ENCODE data around the gene MYL11.

MYL11 gene

DNA sequence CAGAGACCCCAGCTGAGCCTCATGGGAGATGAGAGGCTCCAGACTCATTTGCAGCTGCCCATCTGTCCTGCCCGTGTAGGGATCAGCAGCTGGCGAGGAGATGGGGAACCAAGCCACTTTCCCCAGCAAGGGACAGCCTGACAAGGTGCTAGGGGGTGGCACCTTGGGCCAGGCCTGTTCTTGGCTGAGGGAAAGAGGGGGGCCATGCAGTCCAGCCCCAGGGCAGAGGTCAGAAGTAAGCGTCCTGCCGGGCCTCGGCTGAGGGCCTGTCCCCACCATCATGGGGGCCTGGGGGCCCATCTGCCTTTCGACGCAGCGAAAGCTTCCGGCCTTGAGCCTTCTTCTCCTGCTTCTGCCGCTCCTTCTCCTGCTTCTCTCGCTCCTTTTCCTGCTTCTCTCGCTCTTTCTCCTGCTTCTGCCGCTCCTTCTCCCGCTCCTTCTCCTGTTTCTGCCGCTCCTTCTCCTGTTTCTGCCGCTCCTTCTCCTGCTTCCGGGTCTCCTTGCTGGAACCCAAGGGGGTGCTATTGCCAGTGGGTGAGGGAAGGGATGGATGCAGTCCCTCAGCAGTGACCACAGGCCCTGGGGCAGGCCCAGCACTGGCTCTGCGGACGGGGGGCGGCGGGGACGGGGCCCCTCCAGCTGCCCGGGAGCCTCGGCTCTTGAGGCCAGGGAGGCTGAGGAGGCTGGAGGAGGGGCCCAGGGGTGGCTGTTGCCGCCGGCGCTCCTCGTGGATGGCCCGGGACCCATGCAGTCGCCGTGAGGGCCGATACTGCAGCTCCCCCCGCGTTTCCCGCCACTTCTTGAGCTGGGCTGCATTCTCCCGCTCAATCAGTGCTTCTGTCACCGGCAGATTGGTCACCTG, 16.7 kb upstream of the MYL11 start:
- TF ChIP-seq GATA1 (IDR thresholded peaks at IDR 0.05; ENCODE audit: low read depth, low read length) (no peak), POLR2A (IDR thresholded peaks at IDR 0.05; ENCODE audit: low read length) (no peak)
- no peak for DNase-seq

DNA sequence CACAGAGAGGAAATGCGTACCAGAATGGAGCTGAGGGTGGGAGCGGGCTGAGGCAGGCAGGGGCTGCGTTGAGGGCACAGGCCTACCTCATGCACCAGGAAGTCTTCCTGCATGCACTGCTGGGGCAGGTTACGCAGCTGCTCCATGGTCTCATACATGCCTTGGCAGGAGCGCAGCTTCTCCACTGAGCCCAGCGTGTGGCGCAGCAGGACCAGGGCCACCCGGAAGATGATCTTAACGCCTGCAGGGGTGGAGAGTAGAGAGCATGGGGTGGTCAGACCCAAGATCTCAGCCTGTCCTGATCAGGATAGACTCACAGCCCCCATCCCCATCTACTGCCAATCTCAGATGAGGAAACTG, 16.0 kb upstream of the MYL11 start:
- TF ChIP-seq GATA1 (IDR thresholded peaks at IDR 0.05; ENCODE audit: low read depth, low read length), result no peak
- no peak for TF ChIP-seq POLR2A (IDR thresholded peaks at IDR 0.05; ENCODE audit: low read length)
- DNase-seq, result no peak

DNA sequence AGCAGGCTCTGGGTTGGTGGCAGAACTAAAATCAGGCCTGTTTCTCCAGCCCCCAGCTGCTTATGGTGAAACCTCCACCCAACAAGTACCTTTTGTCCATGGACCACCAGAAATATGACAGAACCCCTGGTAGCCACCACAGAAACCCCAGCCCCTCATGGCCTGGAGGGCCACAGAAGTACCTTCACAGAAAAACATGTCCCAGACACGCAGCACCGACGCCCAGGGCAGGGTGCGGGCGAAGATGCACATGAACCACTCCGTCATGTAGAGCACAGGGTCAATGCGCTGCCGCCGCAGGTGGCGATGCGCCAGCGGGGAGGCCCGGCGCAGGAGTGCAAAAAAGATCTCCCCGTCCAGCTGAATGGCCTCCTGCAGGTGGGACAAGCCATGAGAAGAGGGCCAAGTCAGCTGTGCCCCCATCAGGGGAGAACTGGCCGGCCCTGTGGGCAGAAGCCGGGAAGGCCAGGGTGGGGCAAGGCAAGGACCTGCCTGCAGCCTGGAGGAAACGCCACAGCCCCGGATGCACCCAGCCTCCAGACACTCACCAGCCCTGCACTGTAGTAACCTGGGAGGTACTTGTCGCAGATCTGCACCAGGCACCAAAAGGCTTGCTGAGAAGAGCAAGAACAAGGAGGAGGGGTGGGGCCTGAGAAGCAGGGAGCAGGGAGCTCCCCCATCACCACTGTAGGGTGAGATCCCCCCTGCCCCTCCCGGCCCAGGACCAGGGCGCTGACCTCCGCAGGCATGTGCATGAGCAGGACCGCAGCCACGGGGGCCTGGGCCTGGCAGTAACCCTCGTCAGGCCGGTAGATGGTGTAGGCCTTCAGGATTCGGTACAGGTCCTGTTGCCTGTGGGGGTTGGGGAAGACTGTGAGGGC, 15.4 kb upstream of the MYL11 start:
- DNase-seq, result no peak
- no peak for TF ChIP-seq GATA1 (IDR thresholded peaks at IDR 0.05; ENCODE audit: low read depth, low read length)
- TF ChIP-seq POLR2A (IDR thresholded peaks at IDR 0.05; ENCODE audit: low read length), result no peak

DNA sequence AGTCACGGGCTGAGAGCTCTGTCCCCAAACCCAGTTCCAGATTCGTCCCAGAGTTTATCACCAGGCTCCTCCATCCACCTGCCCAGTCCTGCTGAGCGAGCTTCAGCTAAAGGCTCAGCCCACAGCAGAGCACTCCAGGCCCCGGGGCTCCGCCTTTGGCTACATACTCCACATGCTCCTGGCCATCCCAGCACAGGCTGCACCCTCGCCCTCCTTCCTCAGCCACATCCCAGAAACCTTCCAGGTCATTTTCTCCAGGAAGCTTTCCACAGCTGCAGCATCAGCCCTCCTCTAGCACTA, 14.8 kb upstream of the MYL11 start:
- no peak for DNase-seq
- TF ChIP-seq POLR2A (IDR thresholded peaks at IDR 0.05; ENCODE audit: low read length) (no peak), GATA1 (IDR thresholded peaks at IDR 0.05; ENCODE audit: low read depth, low read length) (no peak)

DNA sequence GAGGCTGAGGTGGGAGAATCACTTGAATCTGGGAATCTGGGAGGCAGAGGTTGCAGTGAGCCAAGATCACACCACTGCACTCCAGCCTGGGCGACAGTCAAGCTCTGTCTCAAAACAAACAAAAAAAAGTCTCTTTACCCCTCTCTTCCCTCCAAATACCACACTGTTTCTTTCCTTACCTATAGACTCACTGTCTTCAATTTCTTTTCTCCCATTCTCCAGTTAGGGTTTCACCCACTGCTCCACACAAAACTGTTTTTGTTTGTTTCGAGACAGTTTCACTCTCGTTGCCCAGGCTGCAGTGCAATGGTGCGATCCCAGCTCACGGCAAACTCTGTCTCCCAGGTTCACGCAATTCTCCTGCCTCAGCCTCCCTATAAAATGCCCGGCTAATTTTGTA, 13.4 kb upstream of the MYL11 start:
- no peak for DNase-seq
- TF ChIP-seq GATA1 (IDR thresholded peaks at IDR 0.05; ENCODE audit: low read depth, low read length) (no peak), POLR2A (IDR thresholded peaks at IDR 0.05; ENCODE audit: low read length) (no peak)

DNA sequence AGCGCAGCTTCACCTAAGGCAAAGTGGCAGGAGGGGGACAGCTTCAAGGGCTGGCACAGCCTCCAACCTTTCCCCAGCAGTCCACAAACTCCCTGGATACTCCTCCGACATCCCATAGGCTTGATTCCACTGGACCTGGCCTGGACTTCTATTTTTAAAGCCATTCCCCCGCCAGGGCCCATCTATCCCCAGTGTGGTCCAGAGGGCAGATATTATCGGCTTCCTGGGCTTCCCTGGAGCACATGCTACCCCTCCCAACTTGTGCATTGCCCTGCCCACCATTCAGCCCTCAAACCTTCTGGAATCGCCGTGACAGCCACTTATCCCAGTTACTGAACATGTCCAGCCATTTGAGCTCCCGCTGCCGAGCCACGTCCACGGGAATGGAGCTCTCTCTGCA, 9.4 kb upstream of the MYL11 start:
- DNase-seq, result no peak
- TF ChIP-seq GATA1 (IDR thresholded peaks at IDR 0.05; ENCODE audit: low read depth, low read length), result no peak
- TF ChIP-seq POLR2A (IDR thresholded peaks at IDR 0.05; ENCODE audit: low read length), result no peak

DNA sequence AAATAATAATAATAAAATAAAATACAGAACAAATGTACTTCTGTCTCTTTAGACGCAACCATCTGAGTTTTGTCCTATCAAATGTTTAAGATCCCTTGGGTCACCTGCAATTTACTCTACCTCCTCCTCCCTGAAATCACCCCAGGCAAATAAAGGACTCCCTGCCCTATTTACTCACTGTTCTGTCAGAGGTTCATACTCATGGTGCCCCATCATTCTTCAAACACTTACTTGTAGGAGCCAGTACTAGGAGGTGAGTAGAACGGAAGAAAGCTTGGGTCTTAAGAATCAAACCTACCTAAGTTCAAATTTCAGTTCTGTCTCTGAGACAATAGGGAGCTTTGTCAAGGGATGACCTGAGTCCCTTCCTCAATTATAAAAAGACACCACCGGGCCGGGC, 8.1 kb upstream of the MYL11 start:
- DNase-seq, result no peak
- TF ChIP-seq POLR2A (IDR thresholded peaks at IDR 0.05; ENCODE audit: low read length), result no peak
- TF ChIP-seq GATA1 (IDR thresholded peaks at IDR 0.05; ENCODE audit: low read depth, low read length), result no peak

DNA sequence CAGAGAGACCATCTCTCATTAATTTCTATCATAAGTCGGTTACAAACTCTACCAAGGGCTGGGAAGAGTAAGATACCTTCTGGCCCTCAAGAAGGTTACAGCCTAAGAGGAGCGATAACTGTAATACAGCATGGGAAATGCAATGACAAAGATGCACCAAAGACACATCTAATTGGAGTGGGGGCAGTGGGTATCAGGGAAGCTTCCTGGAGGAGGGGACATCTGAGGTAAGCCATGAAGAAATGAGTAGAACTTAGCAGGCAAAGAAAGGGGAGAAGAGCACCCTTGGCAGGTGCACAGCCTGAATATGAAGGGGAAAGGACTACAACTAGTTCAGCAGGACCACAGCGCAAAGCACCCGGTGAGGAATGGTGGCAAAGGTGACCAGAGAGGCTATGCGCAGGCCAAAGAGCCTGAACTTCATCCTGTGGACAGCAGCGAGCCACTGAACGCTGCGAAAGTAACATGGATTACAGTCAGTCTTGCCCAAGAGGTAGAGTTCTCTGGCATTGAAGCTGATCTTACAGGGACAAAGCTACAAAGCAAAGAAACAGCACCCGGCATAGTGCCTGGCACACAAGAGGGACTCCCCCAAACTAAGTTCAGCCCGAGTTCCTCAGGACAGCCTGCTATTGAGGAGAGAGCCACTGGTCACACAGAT, 7.1 kb upstream of the MYL11 start:
- TF ChIP-seq POLR2A (IDR thresholded peaks at IDR 0.05; ENCODE audit: low read length) (no peak), GATA1 (IDR thresholded peaks at IDR 0.05; ENCODE audit: low read depth, low read length) (no peak)
- no peak for DNase-seq

DNA sequence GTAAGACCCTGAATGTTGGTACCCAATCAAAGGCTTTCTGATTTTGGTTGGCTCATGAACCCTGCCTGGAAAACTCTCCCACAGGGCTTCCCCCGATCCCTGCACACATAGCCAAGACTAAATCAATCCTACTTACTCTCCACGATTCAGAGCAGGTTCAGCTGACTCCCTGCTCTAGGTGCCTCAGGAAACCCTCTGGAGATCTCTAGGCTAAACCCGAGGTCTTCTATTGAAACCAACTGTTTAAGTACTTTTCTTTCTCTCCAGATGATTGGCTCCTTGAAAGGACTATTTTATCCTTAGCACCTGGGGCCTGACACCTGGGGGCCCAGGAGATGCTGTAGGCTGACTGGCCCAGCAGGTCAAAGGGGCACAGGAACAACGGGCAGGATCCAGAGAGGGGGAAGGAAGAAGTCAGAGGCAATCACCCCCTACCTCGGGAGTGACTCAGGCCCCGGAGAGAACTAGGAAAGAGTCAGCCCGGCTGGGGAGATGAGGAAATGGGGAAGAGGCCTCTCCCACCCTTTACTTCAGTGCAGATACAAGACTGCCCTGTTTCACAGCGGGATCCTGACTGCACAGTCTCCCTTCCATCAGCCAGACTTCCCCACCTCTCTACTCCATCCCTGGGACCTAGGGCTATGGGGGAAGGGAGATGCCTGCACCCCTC, 6.3 kb upstream of the MYL11 start:
- no peak for DNase-seq
- no peak for TF ChIP-seq GATA1 (IDR thresholded peaks at IDR 0.05; ENCODE audit: low read depth, low read length)
- TF ChIP-seq POLR2A (IDR thresholded peaks at IDR 0.05; ENCODE audit: low read length), result no peak

DNA sequence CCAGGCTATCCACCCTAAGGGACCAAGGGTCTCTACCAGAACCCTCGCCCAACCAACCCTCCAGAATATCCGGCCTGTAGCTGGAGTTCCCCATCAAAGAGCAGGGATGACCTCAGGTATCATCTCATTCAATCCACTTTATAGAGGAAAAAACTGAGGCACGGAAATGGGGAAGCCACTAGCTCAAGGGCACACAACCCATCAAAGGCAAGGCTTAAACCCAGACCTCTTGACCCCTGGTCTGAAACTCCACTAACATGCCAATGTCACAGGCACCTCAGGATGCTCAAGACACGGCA, 5.9 kb upstream of the MYL11 start:
- no peak for DNase-seq
- TF ChIP-seq POLR2A (IDR thresholded peaks at IDR 0.05; ENCODE audit: low read length), result no peak
- no peak for TF ChIP-seq GATA1 (IDR thresholded peaks at IDR 0.05; ENCODE audit: low read depth, low read length)

DNA sequence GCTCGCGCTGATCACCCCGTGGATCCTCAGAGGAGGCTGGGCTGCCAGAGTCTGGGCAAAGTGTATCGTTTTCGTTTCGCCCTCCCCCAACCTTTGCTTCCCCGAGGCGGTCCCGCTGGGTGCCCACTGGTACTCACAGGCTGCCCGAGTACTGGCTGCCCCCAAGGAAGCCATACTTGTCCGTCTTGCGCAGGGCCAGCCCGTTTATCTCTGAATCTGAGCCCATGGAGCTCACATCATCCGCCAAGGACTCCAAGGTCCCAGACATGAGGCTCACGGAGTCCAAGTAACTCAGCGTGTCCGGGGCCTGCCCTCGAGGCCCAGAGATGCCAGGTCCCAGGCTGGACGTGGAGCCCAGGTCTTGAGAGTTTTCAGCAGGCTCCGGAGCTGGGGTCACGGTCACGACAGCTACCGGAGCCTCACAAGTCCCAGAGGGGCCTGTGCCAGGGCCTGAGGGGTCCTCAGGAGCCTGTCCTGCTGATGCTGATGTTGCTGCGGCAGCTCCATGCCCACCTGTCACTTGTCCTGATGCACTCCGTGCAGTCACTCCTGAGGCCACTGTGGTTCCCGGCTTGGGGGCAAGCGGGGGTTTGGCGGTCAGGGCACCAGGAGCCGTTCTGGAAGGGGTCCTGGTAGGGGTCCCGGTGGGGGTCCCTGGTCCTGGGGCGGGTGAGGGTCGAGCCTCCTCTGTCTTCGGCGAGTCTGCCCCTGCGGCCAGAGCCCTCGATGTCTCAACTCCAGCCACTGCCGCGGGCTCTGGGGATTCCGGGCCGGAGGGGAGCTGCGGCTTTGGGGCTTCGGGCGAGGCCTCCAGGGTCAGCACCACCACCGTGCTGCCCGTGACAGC, 5.3 kb upstream of the MYL11 start:
- DNase-seq, result peak; percentile 67 to 72

DNA sequence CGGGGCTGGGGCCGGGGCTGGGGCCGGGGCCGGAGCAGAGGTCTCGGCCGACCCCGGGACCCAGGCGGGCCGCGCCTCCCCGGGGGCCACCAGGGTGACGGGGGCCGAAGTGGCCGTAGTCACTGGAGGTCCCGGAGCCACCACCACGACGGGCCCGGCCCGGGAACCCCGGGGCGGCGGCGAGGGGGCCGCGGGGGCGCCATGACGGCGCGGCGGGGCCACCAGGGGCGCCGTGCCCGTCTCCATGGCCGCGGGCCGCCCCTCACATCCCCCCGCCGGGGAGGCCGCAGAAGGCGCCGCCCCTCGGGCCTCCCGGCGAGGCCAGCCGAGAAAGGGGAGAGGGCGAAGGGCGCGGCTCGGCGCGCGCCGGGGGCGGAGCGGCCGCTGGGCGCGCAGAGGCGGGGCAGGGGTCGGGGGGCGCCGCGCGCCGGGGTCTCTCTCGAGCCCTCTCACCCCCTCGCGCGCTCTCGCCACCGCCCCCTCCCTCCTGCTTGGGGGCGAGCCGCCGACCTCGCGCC, 4.6 kb upstream of the MYL11 start:
- TF ChIP-seq POLR2A (IDR thresholded peaks at IDR 0.05; ENCODE audit: low read length) (no peak), GATA1 (IDR thresholded peaks at IDR 0.05; ENCODE audit: low read depth, low read length) (no peak)
- DNase-seq, result no peak

More for the DNA sequence above, 5.3 kb upstream of the MYL11 start:
- no peak for TF ChIP-seq GATA1 (IDR thresholded peaks at IDR 0.05; ENCODE audit: low read depth, low read length)
- no peak for TF ChIP-seq POLR2A (IDR thresholded peaks at IDR 0.05; ENCODE audit: low read length)
